ENCODE data around the gene GRIA3.

DNA sequence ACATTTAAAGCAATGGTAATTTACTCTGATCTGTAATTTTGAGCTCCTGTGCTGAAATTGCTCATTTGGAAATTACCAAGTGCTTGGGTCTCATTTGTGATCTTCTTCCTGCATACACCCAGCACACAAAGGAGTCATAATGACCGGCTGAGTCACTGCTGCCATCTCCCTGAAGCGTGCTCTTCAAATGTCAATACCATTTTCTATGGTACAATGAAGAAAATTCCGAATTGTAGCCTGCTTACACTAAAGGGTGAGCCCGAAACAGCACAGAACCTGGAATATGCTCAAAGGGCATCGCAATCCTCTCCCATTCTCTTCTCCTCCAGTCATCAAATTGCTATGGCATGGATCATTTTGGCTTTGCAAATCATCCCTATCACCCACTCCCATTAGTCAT is 140.5 kb downstream of the GRIA3 start:
- TF ChIP-seq POLR2A (IDR thresholded peaks at IDR 0.05) (no peak), EP300 (IDR thresholded peaks at IDR 0.05) (no peak)
- TF ChIP-seq, protein P1, sequence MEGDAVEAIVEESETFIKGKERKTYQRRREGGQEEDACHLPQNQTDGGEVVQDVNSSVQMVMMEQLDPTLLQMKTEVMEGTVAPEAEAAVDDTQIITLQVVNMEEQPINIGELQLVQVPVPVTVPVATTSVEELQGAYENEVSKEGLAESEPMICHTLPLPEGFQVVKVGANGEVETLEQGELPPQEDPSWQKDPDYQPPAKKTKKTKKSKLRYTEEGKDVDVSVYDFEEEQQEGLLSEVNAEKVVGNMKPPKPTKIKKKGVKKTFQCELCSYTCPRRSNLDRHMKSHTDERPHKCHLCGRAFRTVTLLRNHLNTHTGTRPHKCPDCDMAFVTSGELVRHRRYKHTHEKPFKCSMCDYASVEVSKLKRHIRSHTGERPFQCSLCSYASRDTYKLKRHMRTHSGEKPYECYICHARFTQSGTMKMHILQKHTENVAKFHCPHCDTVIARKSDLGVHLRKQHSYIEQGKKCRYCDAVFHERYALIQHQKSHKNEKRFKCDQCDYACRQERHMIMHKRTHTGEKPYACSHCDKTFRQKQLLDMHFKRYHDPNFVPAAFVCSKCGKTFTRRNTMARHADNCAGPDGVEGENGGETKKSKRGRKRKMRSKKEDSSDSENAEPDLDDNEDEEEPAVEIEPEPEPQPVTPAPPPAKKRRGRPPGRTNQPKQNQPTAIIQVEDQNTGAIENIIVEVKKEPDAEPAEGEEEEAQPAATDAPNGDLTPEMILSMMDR (IDR thresholded peaks at IDR 0.05) = no peak
